CD4-positive, alpha-beta T cell treated with Interleukin-4 for 1 hour (primary cell): ENCODE data around the gene SCYGR8.
"Not testable (repeated sequence)": the region's sequence is repeated elsewhere in the genome, so short reads cannot be mapped to it uniquely, and the experiment has no call there.

Source experiments
- DNase-seq, 2 donors: peaks; one replicate each; pipeline ENCODE4 v3.0.0-alpha.2; 2020 to 2022

SCYGR8 gene, protein sequence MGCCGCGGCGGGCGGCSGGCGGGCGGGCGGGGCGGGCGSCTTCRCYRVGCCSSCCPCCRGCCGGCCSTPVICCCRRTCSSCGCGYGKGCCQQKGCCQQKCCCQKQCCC

DNA sequence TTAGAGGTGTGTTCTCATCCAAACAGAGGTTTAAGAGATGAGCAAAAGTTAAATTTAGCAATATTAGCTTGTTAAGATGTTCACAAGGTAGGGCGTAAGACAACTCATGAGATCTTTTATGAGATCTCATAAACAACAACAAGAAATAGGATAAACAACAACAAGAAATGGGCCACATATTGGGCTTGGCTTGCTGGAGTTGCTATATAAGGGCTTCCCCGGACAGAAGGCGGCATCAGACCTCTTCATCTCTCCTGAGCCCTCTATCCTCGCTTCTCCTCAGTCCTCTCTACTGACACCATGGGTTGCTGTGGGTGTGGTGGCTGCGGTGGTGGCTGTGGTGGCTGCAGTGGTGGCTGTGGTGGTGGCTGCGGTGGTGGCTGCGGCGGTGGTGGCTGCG is at the start of gene SCYGR8:
TSS of gene SCYGR8 (plus strand) at position 301 of the 400 bp plus-strand sequence. CDS start at position 301, 0 bp downstream.
- no peak for DNase-seq

DNA sequence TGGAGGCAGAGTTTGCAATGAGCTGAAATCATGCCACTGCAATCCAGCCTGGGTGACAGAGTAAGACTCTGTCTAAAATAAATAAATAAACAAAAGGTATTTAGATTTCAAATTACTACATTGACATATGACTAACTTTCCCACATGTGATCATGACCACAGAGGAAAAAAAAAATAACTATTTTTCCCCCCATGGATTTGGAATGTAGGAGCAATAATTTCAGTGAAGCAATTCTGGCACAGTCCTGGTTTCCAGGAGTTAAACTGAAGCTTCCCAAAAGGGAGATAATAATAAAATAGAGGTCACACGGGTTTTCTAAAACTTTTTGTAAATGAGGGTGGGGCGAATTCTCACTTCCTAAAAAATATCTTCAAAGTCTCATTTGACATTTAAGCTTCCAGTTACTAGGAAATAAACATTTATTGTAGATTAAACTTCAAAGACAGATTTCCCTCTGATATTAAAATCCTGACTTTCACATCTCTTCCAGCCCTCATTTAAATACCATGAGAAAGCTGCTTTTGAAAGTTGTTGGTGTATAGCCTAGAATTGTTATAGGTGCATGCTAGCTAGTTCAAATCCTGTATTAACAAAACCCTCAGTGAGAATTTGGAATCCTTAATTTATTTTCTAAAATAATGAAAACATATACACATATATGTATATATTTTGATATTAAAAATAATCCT is 48.6 kb upstream of the SCYGR8 start:
- DNase-seq: no peak

DNA sequence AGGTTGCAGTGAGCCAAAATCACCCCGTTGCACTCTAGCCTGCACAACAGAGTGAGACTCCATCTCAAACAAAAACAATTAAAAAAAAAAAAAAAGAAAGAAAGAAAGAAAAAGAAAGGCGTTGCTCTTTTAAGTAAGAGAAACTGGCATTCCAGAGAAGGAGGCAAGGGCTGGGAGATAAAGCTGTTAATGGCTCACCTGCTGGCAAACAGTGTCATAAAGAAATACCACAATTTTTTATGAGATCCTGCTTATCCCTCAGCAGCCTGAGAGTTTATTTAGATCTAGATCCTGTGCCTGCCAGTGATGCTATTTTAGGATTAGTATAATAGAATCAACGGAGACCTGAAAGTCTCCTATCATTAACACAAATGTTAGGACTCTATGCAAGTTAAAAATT is 44.1 kb upstream of the SCYGR8 start:
- DNase-seq: no peak

DNA sequence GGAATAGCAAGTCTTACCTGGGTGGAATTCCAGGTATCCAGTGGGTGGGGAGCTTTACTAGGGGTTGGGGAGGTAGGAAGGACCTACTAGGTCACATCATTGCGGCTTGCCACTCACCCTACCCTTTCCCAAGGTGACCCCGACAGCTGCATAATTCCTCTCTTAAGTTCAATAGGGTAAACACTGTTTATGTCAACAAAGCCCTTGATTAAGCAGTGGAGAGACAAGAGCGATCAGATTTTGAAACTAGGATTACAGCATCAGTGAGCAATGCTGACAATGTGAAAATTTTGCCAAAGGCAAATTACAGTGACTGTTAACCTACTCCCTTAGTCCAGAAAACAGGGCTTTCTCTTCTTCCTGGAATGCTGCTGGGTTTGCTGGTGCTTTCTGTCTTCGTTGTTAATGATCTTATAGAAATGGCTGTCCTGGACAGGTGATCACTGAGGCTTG is 42.4 kb upstream of the SCYGR8 start:
- DNase-seq: no peak

DNA sequence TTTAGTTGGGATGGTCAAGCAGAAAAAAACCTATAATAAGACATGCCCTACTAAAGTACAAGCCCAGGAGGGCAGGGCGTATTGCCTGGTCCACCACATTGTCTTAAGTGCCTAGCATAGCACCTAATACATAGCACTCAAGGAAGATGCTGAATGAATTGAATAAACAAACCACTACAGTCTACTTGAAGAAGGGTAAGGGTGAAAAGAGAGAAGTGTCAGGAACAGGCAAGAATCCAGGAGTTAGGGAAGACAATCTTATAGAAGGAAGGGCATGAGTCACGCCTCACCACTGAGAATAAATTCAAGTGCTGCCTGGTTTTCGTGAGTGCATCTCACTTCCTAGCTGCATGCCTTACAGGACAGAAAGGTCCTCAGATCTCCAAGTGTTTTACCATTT is 41.7 kb upstream of the SCYGR8 start:
- no peak for DNase-seq

DNA sequence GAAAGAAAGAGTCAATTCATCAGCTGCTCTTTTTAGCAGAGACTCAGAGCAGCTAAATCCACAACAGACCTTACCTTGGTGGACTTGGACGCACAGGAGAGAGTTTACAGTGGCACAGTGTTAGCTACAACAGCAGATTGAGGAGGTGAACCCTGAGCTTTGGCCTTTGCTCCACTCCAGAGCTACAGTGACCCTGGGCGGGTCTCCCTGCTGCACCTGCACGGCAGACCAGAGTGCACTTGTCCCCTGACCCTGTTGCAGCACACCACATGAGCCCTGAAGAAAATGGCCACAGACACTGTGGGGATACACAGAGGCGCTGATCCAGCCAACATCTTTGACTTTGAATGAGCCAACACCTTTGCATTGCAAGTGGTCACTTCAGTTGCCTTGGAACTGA is 38.8 kb upstream of the SCYGR8 start:
- no peak for DNase-seq

DNA sequence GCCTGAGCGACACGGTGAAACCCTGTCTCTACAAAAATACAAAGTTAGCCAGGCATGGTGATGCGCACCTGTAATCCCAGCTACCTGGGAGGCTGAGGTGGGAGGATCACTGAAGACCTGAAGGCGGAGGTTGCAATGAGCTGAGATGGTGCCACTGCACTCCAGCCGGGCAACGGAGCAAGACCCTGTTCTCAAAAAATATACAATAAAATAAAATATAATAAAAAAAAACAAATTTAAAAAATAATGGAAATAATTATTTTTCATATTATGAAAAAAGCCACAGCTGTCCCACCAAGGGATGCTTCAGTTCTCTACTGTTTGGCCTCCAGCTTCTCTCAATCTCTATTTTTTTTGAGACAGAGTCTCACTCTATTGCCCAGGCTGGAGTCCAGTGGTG is 38.3 kb upstream of the SCYGR8 start:
- no peak for DNase-seq

DNA sequence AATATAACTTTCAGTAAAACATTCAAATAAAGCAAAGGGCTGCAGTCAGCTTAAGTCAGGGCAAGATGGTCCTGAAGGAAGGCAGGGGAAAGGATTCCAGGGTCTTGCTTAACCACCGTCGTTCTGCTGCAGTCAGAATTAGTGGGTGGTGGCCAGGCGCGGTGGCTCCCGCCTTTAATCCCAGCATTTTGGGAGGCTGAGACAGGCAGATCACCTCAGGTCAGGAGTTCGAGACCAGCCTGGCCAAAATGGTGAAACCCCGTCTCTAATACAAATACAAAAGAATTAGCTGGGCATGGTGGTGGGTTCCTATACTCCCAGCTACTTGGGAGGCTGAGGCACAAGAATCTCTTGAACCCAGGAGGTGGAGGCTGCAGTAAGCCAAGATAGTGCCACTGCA is 34.7 kb upstream of the SCYGR8 start:
- DNase-seq: no peak

DNA sequence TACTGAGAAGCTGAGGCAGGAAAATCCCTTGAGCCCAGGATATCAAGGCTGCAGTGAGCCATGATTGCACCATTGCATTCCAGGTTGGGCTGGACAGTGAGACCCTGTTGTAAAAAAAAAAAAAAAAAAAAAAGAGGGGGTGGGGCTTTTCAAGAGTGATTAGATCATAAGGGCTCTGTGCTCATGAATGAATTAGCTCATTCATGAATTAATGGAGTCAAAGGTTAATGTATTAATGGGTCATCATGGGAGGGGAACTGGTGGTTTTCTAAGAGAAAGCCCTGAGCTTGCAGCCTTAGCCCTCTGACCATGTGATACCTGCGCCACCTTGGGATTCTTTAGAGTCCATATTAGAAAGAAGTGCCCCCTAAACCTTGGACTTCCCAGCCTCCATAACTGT is 32.4 kb upstream of the SCYGR8 start:
- no peak for DNase-seq

DNA sequence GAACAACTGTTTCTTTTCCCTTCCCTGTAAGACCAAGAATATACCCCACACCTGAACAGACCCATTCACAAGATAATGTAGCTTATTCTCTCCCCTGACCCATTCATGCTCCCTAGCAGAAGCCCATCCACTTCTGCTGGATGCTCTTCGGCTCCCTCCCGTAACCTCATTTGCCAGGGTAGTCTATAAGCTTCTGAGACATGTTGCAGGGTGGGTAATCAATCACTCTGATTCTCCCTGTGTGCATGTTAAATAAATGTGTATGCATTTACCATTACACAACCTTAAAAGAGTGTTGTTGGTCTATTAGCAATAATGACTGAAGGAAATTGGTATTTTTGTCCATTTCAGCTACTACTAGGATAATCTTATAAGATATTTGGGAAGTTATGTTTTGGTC is 29.2 kb upstream of the SCYGR8 start:
- DNase-seq: no peak

DNA sequence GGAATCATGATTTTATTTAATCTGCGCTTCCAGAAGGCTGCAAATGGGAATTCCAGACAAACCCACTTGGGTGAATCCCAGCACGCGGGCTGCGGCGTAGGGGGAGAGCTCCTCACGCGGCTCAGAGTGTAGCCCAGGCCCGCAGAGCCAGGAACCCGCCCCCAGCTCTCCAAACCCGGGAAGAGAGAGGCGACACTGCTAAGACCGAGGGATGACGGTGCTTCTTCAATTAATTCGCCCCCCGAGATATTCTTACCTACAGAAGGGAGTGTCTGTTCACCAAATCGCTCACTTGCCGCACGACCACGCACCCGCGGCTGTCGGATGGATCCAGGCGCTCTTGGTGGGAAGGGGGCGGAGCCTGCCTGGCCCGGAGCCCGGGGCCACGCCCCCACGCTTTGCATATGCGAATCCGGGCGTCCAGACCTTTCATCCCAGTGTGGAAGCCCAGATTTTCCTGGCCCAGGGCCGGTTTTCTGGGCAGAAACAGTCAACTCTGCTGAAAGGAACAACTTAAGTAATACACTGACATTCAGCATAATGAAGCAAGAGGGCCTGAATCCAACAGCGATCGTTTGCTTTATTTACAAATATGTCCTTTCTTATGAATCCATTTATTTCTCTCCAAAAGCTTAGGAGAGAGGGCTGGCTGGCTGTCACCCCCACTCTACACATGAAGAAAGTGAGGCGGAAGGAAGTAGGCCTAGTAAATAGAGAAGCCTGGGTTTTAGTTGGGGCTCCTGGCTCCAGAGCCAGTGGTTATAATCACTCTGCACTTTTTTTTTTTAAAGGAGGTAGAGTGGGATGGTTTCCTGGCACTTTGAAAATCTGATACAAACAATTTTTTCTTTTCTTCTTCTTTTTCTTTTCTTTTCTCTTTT is 27.8 kb upstream of the SCYGR8 start, which contains the start of gene SLC19A3:
TSS of gene SLC19A3 (minus strand) at position 342 of the 881 bp plus-strand sequence. CDS start 15,710 bp downstream, outside the sequence.
- no peak for DNase-seq

DNA sequence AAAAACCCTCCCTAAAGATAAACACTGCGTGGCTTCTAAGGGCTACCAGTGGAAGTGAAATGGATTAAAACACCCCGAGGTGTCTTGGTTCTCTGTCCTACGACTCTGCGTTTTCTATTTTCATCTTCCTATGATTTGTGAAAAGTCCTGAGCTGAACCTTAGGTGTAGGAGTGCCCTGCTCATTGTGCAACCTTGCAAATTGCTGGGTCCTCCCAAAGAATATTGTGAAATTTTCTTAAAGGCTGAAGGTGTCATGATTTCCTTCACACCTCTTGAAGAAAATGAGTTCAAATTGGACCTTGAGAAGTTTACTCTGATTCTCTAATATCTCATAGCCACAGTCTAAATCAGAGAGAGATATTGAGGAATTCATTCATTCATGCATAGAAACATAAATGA is 26.1 kb upstream of the SCYGR8 start:
- no peak for DNase-seq

DNA sequence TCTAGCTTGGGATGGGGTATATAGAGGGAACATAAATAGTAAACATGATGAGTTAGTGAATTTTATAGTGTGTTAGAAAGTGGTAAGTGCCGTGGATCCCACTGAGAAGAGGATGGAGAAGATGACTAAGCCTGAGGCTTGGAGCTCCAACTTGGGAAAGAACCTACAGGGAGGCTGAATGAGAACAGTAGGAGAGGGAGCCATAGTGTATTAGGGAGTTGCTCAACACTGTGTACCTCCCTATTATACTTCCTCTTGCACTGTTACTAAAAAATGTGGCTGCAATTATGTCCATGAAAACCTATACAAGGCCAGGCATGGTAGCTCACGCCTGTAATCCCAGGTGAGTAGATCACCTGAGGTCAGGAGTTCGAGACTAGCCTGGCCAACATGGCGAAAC is 25.0 kb upstream of the SCYGR8 start:
- DNase-seq: no peak

DNA sequence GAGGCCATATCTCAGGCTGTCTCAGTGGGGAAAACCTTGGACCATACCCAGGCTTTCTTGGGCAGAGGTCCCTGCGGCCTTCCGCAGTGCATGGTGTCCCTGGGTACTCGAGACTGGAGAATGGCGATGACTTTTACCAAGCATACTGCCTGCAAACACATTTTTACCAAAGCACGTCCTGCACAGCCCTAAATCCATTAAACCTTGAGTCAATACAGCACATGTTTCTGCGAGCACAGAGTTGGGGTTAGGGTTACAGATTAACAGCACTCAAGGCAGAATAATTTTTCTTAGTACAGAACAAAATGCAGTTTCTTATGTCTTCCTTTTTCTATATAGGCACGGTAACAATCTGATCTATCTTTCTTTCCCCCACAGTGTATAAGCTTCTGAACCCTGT is 22.9 kb upstream of the SCYGR8 start:
- not testable (repeated sequence) for DNase-seq

DNA sequence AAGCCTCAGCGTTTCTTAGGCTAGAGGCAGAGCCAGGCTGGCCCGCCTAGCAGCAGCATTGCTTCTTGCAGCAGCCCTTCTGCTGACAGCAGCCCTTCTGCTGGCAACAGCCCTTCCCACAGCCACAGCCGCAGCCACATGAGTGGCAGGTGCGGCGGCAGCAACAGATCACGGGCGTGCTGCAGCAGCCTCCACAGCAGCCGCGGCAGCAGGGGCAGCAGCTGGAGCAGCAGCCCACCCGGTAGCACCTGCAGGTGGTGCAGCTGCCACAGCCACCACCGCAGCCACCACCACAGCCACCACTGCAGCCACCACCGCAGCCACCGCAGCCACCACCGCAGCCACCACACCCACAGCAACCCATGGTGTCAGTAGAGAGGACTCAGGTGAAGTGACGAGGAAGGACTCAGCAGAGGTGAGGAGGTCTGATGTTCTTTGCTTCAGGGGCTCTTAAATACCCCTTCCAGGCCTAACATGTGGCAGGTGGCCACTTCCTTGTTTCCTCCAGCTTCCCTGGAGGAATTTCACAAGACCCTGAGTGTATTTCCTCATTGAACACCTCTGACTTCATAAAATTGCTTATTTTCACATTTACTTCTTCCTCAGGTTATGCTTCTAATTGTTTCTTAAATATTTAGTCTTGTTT is 21.2 kb upstream of the SCYGR8 start, which contains the start of gene SCYGR6:
TSS of gene SCYGR6 (minus strand) at position 364 of the 646 bp plus-strand sequence. CDS start at position 364, 0 bp downstream.
- DNase-seq: no peak

DNA sequence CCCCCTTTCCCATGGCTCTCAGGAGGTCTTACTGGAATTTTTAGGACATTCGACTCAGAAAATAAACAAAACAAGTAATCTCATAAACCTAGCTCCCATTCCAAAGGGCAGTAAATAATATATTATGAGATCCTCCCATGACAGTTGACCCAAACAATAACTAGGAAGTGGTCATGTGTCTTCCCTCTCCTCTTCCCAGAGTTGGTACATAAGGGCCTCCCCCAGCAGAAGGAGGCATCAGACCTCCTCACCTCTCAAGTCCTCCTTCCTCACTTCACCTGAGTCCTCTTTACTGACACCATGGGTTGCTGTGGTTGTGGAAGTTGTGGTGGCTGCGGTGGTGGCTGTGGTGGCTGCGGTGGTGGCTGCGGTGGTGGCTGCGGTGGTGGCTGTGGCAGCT is 17.7 kb upstream of the SCYGR8 start, which contains the start of gene SCYGR7:
TSS of gene SCYGR7 (plus strand) at position 301 of the 400 bp plus-strand sequence. CDS start at position 301, 0 bp downstream.
- no peak for DNase-seq

DNA sequence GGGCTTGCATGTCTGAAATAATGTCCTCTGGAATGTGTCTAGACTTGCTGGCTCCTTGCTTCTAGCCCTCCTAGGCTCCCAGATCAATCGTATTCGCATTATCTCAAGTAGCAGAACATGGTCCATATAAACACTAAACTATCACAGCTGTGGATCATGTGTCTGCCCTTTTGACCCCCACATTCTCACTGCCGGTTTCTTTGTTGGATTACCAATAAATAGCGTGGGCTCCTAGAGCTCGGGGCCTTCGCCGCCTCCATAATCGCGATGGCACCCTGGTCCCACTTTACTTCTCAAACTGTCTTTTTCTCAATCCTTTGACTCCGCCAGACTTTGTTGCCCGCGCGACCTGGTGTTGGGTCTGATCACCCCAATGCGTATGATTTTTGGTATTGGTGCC is 6.3 kb upstream of the SCYGR8 start:
- no peak for DNase-seq

DNA sequence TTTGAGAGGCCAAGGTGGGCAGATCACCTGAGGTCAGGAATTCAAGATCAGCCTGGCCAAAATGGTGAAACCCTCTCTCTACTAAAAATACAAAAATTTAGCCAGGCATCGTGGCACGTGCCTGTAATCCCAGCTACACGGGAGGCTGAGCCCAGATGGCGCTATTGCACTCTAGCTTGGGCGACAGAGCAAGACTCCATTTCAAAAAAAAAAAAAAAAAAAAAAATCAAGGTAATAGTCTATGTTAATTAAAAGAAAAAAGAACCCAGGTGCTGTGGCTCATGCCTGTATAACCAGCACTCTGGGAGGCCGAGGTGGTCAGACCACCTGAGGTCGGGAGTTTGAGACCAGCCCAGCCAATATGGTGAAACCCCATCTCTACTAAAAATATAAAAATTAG is 5.0 kb upstream of the SCYGR8 start:
- DNase-seq: not testable (repeated sequence)

DNA sequence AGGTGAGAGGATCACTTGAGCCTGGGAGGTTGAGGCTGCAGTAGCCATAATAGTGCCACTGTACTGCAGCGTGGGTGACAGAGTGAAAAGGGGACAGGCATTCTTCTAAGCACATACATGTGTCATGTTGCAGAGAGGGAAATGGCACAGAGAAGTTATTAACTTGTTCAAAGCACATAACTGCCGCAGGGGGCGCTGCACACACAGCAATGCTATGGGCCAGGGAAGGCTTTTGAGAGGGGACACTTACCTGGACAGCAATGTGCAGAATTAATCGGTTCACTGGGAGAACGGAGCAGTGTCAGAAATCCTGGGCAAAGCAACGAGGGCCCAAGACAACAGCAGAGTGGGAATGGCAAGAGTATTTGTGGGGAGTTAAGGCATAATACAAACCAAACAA is 2.4 kb downstream of the SCYGR8 start:
- no peak for DNase-seq

DNA sequence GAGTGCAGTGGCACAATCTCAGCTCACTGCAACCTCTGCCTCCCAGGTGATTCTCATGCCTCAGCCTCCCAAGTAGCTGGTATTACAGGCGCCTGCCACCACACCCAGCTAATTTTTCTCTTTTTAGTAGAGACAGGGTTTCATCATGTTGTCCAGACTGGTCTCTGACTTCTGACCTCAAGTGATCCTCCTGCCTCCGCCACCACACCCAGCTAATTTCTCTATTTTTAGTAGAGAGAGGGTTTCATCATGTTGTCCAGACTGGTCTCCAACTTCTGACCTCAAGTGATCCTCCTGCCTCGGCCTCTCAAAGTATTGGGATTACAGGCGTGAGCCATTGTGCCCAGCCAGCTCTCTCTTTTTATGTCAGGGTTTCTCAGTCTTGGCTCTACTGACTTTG is 10.6 kb downstream of the SCYGR8 start:
- DNase-seq: not testable (repeated sequence)

DNA sequence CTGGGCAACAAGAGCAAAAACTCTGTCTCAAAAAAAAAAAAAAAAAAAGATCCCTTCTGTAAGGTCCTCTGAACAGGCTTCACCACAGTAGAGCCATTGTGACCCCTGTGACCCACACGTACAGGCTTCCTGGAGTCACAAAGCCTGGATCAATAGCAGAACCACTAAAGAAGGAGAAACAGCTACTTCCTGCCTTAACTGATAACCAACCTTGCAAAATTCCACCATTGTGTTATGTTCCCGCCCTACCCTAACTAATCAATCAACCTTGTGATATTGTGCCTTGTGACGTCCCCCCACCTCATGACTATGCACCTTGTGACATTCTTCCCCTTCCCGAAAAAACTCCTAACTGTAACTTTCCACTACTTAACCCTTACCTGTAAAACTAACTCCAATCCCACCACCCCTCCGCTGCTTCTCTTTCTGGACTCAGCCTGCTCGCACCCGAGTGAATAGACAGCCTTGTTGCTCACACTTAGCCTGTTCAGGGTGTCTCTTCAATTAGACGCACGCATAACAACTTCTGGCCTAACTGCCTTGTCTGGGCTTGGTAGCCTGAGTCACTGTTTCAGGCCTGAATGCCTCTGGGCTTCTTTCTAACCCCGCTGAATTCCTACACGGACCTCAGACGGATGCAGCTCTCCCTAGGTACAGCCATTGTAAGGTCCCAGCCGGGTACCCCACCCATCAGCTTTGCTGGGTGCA is 13.9 kb downstream of the SCYGR8 start:
- no peak for DNase-seq

DNA sequence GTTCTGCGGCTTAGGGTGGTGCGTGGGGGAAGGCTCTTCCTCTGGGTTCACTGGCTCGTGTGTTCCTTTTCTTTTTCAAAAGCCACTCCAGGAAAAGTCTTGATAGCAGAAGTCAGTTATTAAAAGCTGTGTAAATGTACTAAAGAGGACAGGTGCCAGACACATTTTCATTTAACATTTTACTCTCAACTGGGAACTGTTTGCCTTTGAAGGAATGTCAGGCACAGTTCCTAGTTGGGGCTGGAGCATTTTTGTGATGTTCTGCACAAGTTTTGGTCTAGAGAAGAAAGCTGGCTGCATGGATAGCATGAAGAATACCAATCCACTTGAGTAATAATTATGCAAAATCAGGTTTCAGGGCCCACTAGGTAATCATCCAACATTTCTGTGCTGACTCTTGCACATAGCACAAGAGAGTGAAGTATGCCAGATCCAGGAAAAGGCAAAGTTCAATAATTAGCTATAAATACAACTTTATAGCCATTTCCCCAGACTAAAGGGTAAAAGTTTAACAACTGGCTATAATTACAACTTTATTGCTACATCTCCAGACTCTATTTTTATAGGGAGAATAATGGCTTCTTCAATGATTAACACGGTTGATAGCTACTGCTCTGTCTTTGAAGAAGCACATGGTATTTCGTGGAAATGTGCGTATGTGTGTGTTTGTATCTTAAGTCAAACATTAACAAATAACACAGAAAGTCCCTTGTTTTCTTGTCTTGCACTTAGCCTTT is 16.2 kb downstream of the SCYGR8 start:
- no peak for DNase-seq
